Endothelial cell of umbilical vein (primary cell): ENCODE data around the gene ATPAF1. TPM values are rescaled to one million over a fixed set of nuclear protein-coding genes. Genes with fewer than 3 reads are reported as not detected.

Experiments
- BruUV-seq: library from RNA; stranded (reverse); fragments of 400-500 nt; replicated peaks from 2 replicates; lab custom pipeline; 2021; lab: Mats Ljungman, UMichigan
- CTCF ChIA-PET: fragments of 300-600, 350-600 bp; sonication (Branson Sonifier 250); formaldehyde crosslinking; loops from one replicate; lab custom pipeline; 2021; ENCODE audit warnings: antibody characterized with exemption, inconsistent platforms; lab: Charles Lee
- POLR2A ChIA-PET: fragments of 300-600, 350-600 bp; sonication (Branson Sonifier 250); formaldehyde crosslinking; loops from one replicate; lab custom pipeline; 2021; ENCODE audit warnings: antibody characterized with exemption, inconsistent platforms; lab: Charles Lee
- DNase-seq: peaks from one replicate; pipeline ENCODE4 v3.0.0-alpha.2; 2011; ENCODE audit warnings: low read depth, low spot score
- FAIRE-seq: peaks from 2 replicates; lab custom pipeline; 2011; peaks lifted over from hg19 to GRCh38; lab: Jason Lieb, UNC
- H2AFZ ChIP-seq: 2 replicates; pipeline ENCODE4 v1.6.0; 2012; ENCODE audit warnings: low read depth, low read length, control low read depth, inconsistent platforms
- H3K27ac ChIP-seq: 2 replicates; pipeline ENCODE4 v1.5.1; 2011; ENCODE audit warnings: low read depth, mild to moderate bottlenecking, control low read depth, low read length, moderate library complexity; ENCODE audit not compliant: insufficient read depth
- H3K27me3 ChIP-seq, 2 experiments: 2 replicates each; pipeline versions ENCODE4 v1.6.0 to v1.6.1; 2011; ENCODE audit warnings: low read length in 2 of 2, mixed read lengths in 1 of 2; ENCODE audit not compliant: control insufficient read depth in 2 of 2, insufficient read depth in 2 of 2
- H3K36me3 ChIP-seq, 2 experiments: 2 replicates in 1 of 2; 3 replicates in 1 of 2; pipeline ENCODE4 v1.5.1; 2011; ENCODE audit warnings: low read length in 2 of 2, mild to moderate bottlenecking in 1 of 2, moderate library complexity in 1 of 2; ENCODE audit not compliant: control insufficient read depth in 2 of 2, insufficient read depth in 2 of 2; ENCODE audit errors: extremely low read depth in 1 of 2
- H3K4me1 ChIP-seq: 3 replicates; pipeline ENCODE4 v1.5.1; 2011; ENCODE audit warnings: mild to moderate bottlenecking, low read length; ENCODE audit not compliant: control insufficient read depth, insufficient read depth; ENCODE audit errors: extremely low read depth
- H3K4me2 ChIP-seq: 2 replicates; pipeline ENCODE4 v1.6.1; 2011; ENCODE audit warnings: low read length, control low read depth, mixed read lengths; ENCODE audit not compliant: insufficient read depth
- H3K4me3 ChIP-seq, 3 experiments: fragments of 200-600 bp in 1 of 3; sonication (generic), shearing (Covaris generic) in 1 of 3; replicated peaks in 1 of 3; 2 replicates each; pipeline ENCODE4 v1.5.1; 2011 to 2016; ENCODE audit warnings: control low read depth in 3 of 3, low read length in 3 of 3, mild to moderate bottlenecking in 2 of 3, inconsistent platforms in 1 of 3, low read depth in 1 of 3, moderate library complexity in 1 of 3; ENCODE audit not compliant: insufficient read depth in 1 of 3
- H3K79me2 ChIP-seq: 2 replicates; pipeline ENCODE4 v1.6.0; 2012; ENCODE audit warnings: low read length, inconsistent platforms; ENCODE audit not compliant: control insufficient read depth, insufficient read depth
- H3K9ac ChIP-seq: replicated peaks from 2 replicates; pipeline ENCODE3; 2011; ENCODE audit warnings: low read length, control low read depth; ENCODE audit not compliant: insufficient read depth; ENCODE audit errors: extremely low read depth
- H3K9me1 ChIP-seq: replicated peaks from 3 replicates; pipeline ENCODE4 v1.6.0; 2011; ENCODE audit warnings: mild to moderate bottlenecking, low read length; ENCODE audit not compliant: control insufficient read depth, insufficient read depth; ENCODE audit errors: extremely low read depth
- H3K9me3 ChIP-seq: replicated peaks from 2 replicates; pipeline ENCODE4 v1.5.1; 2012; ENCODE audit warnings: low read length, inconsistent platforms; ENCODE audit not compliant: control insufficient read depth, insufficient read depth
- H4K20me1 ChIP-seq: replicated peaks from 2 replicates; pipeline ENCODE3; 2011; ENCODE audit warnings: mild to moderate bottlenecking, low read length; ENCODE audit not compliant: control insufficient read depth, insufficient read depth; ENCODE audit errors: extremely low read depth
- CTCF ChIP-seq, 2 donors: IDR thresholded peaks; 1 replicate in 1 of 2; 2 replicates in 1 of 2; pipeline ENCODE4 v1.5.1; 2011; ENCODE audit warnings: low read length in 2 of 2, mild to moderate bottlenecking in 2 of 2, moderate library complexity in 2 of 2, control low read depth in 1 of 2, inconsistent platforms in 1 of 2, low read depth in 1 of 2; ENCODE audit not compliant: insufficient read depth in 1 of 2; ENCODE audit errors: extremely low read depth in 1 of 2
- EZH2 ChIP-seq: IDR thresholded peaks from 2 replicates; pipeline ENCODE4 v1.6.1; 2012; ENCODE audit warnings: borderline replicate concordance, low read depth, mild to moderate bottlenecking, moderate library complexity, low read length, inconsistent platforms; ENCODE audit not compliant: severe bottlenecking
- FOS ChIP-seq: IDR thresholded peaks from 2 replicates; pipeline ENCODE4 v1.6.1; 2011; ENCODE audit warnings: mild to moderate bottlenecking, low read length, moderate library complexity, borderline replicate concordance; ENCODE audit not compliant: insufficient read depth
- GATA2 ChIP-seq: IDR thresholded peaks from 2 replicates; pipeline ENCODE4 v1.7.0; 2011; ENCODE audit warnings: low read depth, mild to moderate bottlenecking, moderate library complexity, mixed read lengths, low read length; ENCODE audit not compliant: insufficient read length, insufficient read depth
- JUN ChIP-seq: IDR thresholded peaks from 2 replicates; pipeline ENCODE4 v1.6.1; 2011; ENCODE audit warnings: borderline replicate concordance, low read depth; ENCODE audit not compliant: insufficient read length, insufficient read depth
- MAX ChIP-seq: IDR thresholded peaks from 2 replicates; pipeline ENCODE4 v1.6.1; 2011; ENCODE audit not compliant: insufficient read depth, insufficient read length
- MYC ChIP-seq: IDR thresholded peaks from one replicate; pipeline ENCODE4 v1.6.1; 2011; ENCODE audit warnings: mild to moderate bottlenecking, low read depth, low read length
- POLR2A ChIP-seq: IDR thresholded peaks from 2 replicates; pipeline ENCODE4 v1.6.1; 2012; ENCODE audit warnings: low read depth, mild to moderate bottlenecking, control low read depth, low read length
- POLR2AphosphoS5 ChIP-seq: IDR thresholded peaks from 2 replicates; pipeline ENCODE4 v1.6.1; 2012; ENCODE audit warnings: low read depth, mild to moderate bottlenecking, control low read depth, low read length, moderate library complexity; ENCODE audit not compliant: insufficient read depth
- dilution Hi-C: fragments of 300-500 bp; cut with MboI; formaldehyde crosslinking; loops from one replicate; pipeline ENCODE4 v1.15.0; 2019; ENCODE audit warnings: low sequenced_read_pairs; ENCODE audit not compliant: extremely low pct_ligation_motif_present
- intact Hi-C: fragments of 100-400 bp; cut with micrococcal nuclease; formaldehyde crosslinking; loops from one replicate; pipeline ENCODE4 v1.10.0; 2022
- polyA plus RNA-seq, 4 experiments: library from polyadenylated mRNA; depleted of rRNA in 3 of 4; stranded (reverse) in 3 of 4; unstranded in 1 of 4; fragments of >200 nt; gene quantifications; 2 replicates each; pipeline versions ENCODE4 v1.2.1 to v1.2.3, GENCODE V29; 2011 to 2012; ENCODE audit warnings: missing spikeins in 1 of 4
- total RNA-seq: library from RNA; stranded (reverse); gene quantifications from 2 replicates; pipeline ENCODE4 v1.2.3, GENCODE V29; 2021

The ATPAF1 gene
- total and polyA plus RNA-seq, 2 donors (not counting 3 experiments of a cell fraction or from before 2014, with no cell fraction given): 28.3 to 29.6 TPM

GRCh38 chr1:46621930-46622329, 46.2 kb downstream of the ATPAF1 start:
- no TSS peak for BruUV-seq
- H3K79me2 ChIP-seq: no peaks in the 10 kb centered on the region
- CTCF ChIA-PET: interaction anchor here (0.7 to 5.4 kb wide), 8 partner anchors 10 to 106 kb away, joined by 3 to 79 read pairs (median 4); partner anchors contain the start of gene MKNK1
- no peaks in the 10 kb centered on the region for H4K20me1 ChIP-seq
- no peaks in the 10 kb centered on the region for H3K9me1 ChIP-seq
- no peak overlapping the region for H3K4me2 ChIP-seq
- FAIRE-seq (no peak), DNase-seq (no peak)
- intact Hi-C loops (loop anchor here (1.0 kb wide), 1 partner anchor 103 kb away; no protein-coding TSS in a partner anchor), dilution Hi-C loops (no loop called here)
- H3K27ac ChIP-seq: no peak overlapping the region
- TF ChIP-seq EZH2: no peak
- no peak for TF ChIP-seq MYC
- no peak for TF ChIP-seq JUN
- TF ChIP-seq MAX: no peak
- no peak for TF ChIP-seq POLR2AphosphoS5
- TF ChIP-seq POLR2A: no peak
- TF ChIP-seq FOS: no peak
- TF ChIP-seq CTCF (IDR thresholded peaks at IDR 0.05; ENCODE audit: extremely low read depth in 1 of 2, insufficient read depth in 1 of 2, low read depth in 1 of 2, low read length in 2 of 2): no peak
- no peak for TF ChIP-seq GATA2
- H3K27me3 ChIP-seq: no peaks in the 10 kb centered on the region
- no peak overlapping the region for H3K9ac ChIP-seq
- no peaks in the 10 kb centered on the region for H3K9me3 ChIP-seq
- no peaks in the 10 kb centered on the region for H3K36me3 ChIP-seq
- H3K4me1 ChIP-seq: peaks cover 4% of the 10 kb centered on the region
- POLR2A ChIA-PET: no interaction called here
- H3K4me3 ChIP-seq: no peak overlapping the region
- H2AFZ ChIP-seq: no peak overlapping the region
